Glutamatergic neuron (in vitro differentiated cells): ENCODE data around the gene WASF3. TPM values are rescaled to one million over a fixed set of nuclear protein-coding genes. Genes with fewer than 3 reads are reported as not detected.
A peak's percentile ranks its signal among the peaks of the same experiment; 100 is the strongest.

Experiments used
- DNase-seq: peaks from one replicate; pipeline ENCODE4 v3.0.0; 2022
- H3K27ac Mint-ChIP-seq: one replicate; pipeline ENCODE4 v1.8.0; 2020; ENCODE audit warnings: mild to moderate bottlenecking, mixed read lengths, inconsistent platforms; ENCODE audit not compliant: unreplicated experiment
- H3K27me3 Mint-ChIP-seq: one replicate; pipeline ENCODE4 v1.8.0; 2020; ENCODE audit warnings: mild to moderate bottlenecking, moderate library complexity, mixed read lengths, inconsistent platforms; ENCODE audit not compliant: unreplicated experiment
- H3K36me3 Mint-ChIP-seq: one replicate; pipeline ENCODE4 v1.8.0; 2020; ENCODE audit warnings: mild to moderate bottlenecking, mixed read lengths, inconsistent platforms; ENCODE audit not compliant: unreplicated experiment
- H3K4me1 Mint-ChIP-seq: one replicate; pipeline ENCODE4 v1.8.0; 2020; ENCODE audit warnings: mild to moderate bottlenecking, low read depth, mixed read lengths, inconsistent platforms; ENCODE audit not compliant: unreplicated experiment
- H3K4me3 Mint-ChIP-seq: one replicate; pipeline ENCODE4 v1.8.0; 2020; ENCODE audit warnings: mild to moderate bottlenecking, mixed read lengths, inconsistent platforms; ENCODE audit not compliant: unreplicated experiment
- H3K9me3 Mint-ChIP-seq: one replicate; pipeline ENCODE4 v1.8.0; 2020; ENCODE audit warnings: mild to moderate bottlenecking, moderate library complexity, mixed read lengths, inconsistent platforms; ENCODE audit not compliant: unreplicated experiment
- CTCF ChIP-seq: fragments of 200-600 bp; sonication (generic); IDR thresholded peaks from one replicate; pipeline ENCODE4 v1.5.0; 2021; ENCODE audit not compliant: partially characterized antibody, unreplicated experiment
- total RNA-seq: library from RNA; stranded (reverse); fragmentation: NEBNext Ultra II Directional; extraction: Animal tissue kit (Norgen Biotek cat#: 25700); gene quantifications from one replicate; pipeline ENCODE4 v1.2.1, GENCODE V29; 2021; ENCODE audit not compliant: unreplicated experiment

WASF3 gene
- total RNA-seq, 1 donor from 2014 or later, result 10.1 TPM

DNA sequence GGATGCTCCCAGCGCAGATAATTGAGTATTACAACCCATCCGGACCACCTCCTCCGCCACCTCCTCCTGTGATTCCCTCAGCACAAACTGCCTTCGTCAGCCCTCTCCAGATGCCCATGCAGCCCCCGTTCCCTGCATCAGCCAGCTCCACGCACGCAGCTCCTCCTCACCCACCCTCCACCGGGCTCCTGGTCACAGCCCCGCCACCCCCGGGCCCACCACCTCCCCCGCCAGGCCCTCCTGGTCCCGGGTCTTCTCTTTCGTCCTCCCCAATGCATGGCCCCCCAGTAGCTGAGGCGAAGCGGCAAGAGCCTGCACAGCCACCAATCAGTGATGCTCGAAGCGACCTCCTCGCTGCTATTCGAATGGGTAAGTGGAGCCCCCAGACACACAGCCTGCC is 125.1 kb downstream of the WASF3 start:
- Mint-ChIP-seq H3K4me1 (peaks cover 35% of the 10 kb centered on the region), H3K27ac (no peak overlapping the region), H3K9me3 (peaks cover 4% of the 10 kb centered on the region), H3K4me3 (no peak overlapping the region), H3K36me3 (no peaks in the 10 kb centered on the region), H3K27me3 (no peaks in the 10 kb centered on the region)
- no peak for TF ChIP-seq CTCF
- DNase-seq, result no peak

GRCh38 chr13:26685606-26686005 is 128.1 kb downstream of the WASF3 start:
- TF ChIP-seq CTCF, result no peak
- peak overlapping the region; percentile 32 for H3K4me3 Mint-ChIP-seq
- DNase-seq, result no peak
- peaks cover 16% of the 10 kb centered on the region for H3K36me3 Mint-ChIP-seq
- no peaks in the 10 kb centered on the region for H3K27me3 Mint-ChIP-seq
- no peak overlapping the region for H3K27ac Mint-ChIP-seq
- peaks cover 6% of the 10 kb centered on the region for H3K9me3 Mint-ChIP-seq
- peaks cover 15% of the 10 kb centered on the region for H3K4me1 Mint-ChIP-seq

- H3K4me1 Mint-ChIP-seq, result peaks cover 10% of the 10 kb centered on the region
- no peak overlapping the region for H3K27ac Mint-ChIP-seq
- peaks cover 23% of the 10 kb centered on the region for H3K36me3 Mint-ChIP-seq
- H3K27me3 Mint-ChIP-seq, result no peaks in the 10 kb centered on the region
- no peak overlapping the region for H3K4me3 Mint-ChIP-seq
- peaks cover 5% of the 10 kb centered on the region for H3K9me3 Mint-ChIP-seq
- DNase-seq, result no peak
- TF ChIP-seq CTCF, result no peak
These were observed 128.8 kb downstream of the WASF3 start for GRCh38 chr13:26686285-26686684.

- H3K36me3 Mint-ChIP-seq, result peaks cover 29% of the 10 kb centered on the region
- no peak overlapping the region for H3K4me3 Mint-ChIP-seq
- no peak overlapping the region for H3K27ac Mint-ChIP-seq
- no peak for DNase-seq
- H3K27me3 Mint-ChIP-seq, result no peaks in the 10 kb centered on the region
- TF ChIP-seq CTCF, result no peak
- H3K4me1 Mint-ChIP-seq, result peaks cover 2% of the 10 kb centered on the region
- H3K9me3 Mint-ChIP-seq, result peaks cover 9% of the 10 kb centered on the region
These were observed 130.8 kb downstream of the WASF3 start for GRCh38 chr13:26688286-26688685.

DNA sequence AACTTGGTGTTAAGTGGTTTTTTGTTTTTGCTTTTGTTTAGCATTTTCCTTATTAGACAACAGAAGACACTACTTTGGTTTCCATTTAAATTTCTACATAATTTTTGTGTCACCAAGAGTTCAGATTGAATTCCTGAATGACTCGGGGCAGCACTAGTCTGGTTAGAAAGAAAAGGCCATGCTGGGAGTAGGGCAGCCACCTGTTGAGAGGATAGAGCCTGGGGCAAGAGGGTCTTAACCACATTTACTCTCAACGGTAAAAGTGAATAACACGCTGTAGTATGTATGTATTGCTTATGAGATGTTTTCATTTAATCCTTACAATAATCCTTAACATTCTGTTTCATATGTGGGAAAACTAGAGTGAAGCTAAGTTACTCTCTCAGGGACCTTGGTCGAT is 131.5 kb downstream of the WASF3 start:
- Mint-ChIP-seq H3K36me3 (peaks cover 29% of the 10 kb centered on the region), H3K27ac (no peak overlapping the region), H3K9me3 (peaks cover 11% of the 10 kb centered on the region), H3K4me3 (no peak overlapping the region), H3K4me1 (peaks cover 2% of the 10 kb centered on the region), H3K27me3 (no peaks in the 10 kb centered on the region)
- no peak for DNase-seq
- no peak for TF ChIP-seq CTCF
